Keratinocyte (primary cell): ENCODE data around the gene CBX2.

ENCODE experiments used
- EZH2 ChIP-seq: IDR thresholded peaks from one replicate; pipeline ENCODE4 v1.6.1; 2012; ENCODE audit warnings: inconsistent platforms, mild to moderate bottlenecking, low read length, moderate library complexity
- TF ChIP-seq, protein P1 (sequence below), 3 experiments: IDR thresholded peaks in 1 of 3; conservative IDR thresholded peaks in 1 of 3; optimal IDR thresholded peaks in 1 of 3; 2 replicates in 2 of 3; 3 replicates in 1 of 3; pipeline versions ENCODE3 to v1.5.1; 2011; ENCODE audit warnings: low read length in 3 of 3, mild to moderate bottlenecking in 3 of 3, moderate library complexity in 2 of 3, control low read depth in 1 of 3, inconsistent platforms in 1 of 3; ENCODE audit not compliant: insufficient read depth in 2 of 3; ENCODE audit errors: extremely low read depth in 1 of 3

DNA sequence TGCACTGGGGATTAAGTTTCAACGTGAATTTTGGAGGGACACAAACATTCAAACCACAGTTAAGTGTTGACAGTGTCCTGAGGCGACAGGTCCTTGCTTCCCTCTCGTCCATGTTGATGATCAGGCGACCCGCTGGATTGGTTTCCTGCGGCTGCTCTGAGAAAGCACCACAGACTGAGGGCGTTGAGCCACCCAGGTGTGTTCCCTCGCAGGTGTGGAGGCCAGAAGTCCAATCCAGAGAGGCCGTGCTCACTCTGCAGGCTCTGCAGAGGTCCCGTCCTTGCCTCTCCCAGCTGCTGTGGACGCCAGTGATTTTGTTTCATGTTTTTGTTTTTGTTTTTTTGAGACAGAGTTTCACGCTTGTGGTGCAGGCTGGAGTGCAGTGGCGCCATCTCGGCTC, 22.4 kb upstream of the CBX2 start:
- TF ChIP-seq EZH2: no peak
- TF ChIP-seq, protein P1, sequence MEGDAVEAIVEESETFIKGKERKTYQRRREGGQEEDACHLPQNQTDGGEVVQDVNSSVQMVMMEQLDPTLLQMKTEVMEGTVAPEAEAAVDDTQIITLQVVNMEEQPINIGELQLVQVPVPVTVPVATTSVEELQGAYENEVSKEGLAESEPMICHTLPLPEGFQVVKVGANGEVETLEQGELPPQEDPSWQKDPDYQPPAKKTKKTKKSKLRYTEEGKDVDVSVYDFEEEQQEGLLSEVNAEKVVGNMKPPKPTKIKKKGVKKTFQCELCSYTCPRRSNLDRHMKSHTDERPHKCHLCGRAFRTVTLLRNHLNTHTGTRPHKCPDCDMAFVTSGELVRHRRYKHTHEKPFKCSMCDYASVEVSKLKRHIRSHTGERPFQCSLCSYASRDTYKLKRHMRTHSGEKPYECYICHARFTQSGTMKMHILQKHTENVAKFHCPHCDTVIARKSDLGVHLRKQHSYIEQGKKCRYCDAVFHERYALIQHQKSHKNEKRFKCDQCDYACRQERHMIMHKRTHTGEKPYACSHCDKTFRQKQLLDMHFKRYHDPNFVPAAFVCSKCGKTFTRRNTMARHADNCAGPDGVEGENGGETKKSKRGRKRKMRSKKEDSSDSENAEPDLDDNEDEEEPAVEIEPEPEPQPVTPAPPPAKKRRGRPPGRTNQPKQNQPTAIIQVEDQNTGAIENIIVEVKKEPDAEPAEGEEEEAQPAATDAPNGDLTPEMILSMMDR (optimal IDR thresholded peaks at IDR 0.05 in 1 of 3, IDR thresholded peaks at IDR 0.05 in 1 of 3, conservative IDR thresholded peaks at IDR 0.05 in 1 of 3; ENCODE audit: extremely low read depth in 1 of 3, insufficient read depth in 2 of 3, low read length in 3 of 3): no peak
